Skeletal muscle cell (primary cell): ENCODE measurements around the gene ESF1.

ENCODE experiments used
- DNase-seq: peaks from one replicate; pipeline ENCODE4 v3.0.0-alpha.2; 2010; ENCODE audit warnings: low read depth
- H3K4me3 ChIP-seq: 2 replicates; pipeline ENCODE4 v1.5.1; 2011; ENCODE audit warnings: low read depth, mild to moderate bottlenecking, control low read depth, low read length, moderate library complexity

Gene ESF1, protein sequence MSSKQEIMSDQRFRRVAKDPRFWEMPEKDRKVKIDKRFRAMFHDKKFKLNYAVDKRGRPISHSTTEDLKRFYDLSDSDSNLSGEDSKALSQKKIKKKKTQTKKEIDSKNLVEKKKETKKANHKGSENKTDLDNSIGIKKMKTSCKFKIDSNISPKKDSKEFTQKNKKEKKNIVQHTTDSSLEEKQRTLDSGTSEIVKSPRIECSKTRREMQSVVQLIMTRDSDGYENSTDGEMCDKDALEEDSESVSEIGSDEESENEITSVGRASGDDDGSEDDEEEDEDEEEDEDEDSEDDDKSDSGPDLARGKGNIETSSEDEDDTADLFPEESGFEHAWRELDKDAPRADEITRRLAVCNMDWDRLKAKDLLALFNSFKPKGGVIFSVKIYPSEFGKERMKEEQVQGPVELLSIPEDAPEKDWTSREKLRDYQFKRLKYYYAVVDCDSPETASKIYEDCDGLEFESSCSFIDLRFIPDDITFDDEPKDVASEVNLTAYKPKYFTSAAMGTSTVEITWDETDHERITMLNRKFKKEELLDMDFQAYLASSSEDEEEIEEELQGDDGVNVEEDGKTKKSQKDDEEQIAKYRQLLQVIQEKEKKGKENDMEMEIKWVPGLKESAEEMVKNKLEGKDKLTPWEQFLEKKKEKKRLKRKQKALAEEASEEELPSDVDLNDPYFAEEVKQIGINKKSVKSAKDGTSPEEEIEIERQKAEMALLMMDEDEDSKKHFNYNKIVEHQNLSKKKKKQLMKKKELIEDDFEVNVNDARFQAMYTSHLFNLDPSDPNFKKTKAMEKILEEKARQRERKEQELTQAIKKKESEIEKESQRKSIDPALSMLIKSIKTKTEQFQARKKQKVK

DNA sequence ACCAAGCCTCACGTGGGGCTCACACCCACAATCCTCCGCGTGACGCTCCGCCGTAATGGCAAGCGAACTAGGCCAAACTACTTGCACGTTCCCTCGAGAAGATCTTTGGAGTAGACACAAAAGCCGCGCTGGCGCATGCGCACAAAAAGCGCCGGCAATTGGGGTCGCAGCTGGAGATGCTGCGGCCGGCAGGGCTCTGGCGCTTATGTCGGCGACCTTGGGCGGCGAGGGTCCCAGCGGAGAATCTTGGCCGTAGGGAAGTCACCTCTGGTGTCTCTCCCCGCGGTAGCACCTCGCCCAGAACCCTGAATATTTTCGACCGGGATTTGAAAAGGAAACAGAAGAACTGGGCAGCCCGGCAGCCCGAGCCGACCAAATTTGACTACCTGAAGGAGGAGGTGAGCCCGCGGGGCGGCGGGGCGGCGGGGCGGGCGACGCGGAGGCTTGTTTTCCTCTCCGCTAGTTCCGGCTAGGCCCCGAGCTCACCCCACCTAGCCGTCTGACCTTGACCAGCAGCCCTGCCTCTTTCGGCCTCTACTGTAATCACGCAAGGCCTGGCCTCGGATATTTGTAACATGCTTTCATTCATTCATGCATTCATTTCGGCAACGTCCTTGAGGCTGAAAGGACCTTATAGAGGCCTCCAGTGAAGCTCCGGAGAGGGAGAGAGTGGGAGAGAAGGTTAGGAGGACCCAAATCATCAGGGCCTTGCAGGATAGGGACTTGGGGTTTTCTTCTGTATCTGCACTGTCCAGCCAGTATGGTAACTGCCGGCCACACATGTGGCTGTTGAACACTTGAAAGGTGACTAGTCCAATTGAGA is at the start of gene ESF1, which contains the start of gene NDUFAF5:
Gene ESF1 (minus strand): TSS at position 27 of the 823 bp plus-strand sequence. CDS start 1,779 bp downstream, outside the sequence.
Gene NDUFAF5 (plus strand): TSS at position 136 of the 823 bp plus-strand sequence. CDS start 41 bp downstream, at position 177.
- peak; percentile 89 for DNase-seq
- peak within 1 kb of the TSS; percentile 98 for H3K4me3 ChIP-seq

GRCh38 chr20:13831476-13831875 is 46.8 kb upstream of the ESF1 start:
- no peak for DNase-seq
- H3K4me3 ChIP-seq, result no peak overlapping the region

GRCh38 chr20:13825465-13825864 is 40.7 kb upstream of the ESF1 start:
- no peak overlapping the region for H3K4me3 ChIP-seq
- no peak for DNase-seq

DNA sequence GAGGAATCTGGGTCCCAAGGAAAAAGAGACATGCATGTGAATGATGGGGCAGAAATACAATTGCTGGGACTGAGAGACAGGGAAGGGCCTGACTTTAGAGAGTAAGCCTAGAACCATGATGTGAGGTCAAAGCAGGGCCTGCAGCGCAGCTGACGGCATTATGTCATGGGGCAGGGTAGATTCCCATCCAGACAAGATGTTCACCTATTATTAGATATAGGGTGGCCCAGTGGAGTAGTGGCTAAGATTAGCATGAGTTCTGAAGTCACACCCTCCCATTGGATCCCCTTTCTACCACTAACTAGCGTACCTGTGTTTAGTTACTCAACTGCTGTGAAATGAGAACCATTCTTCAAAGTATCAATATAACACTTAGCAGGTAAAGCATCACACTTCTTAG is 39.7 kb upstream of the ESF1 start:
- no peak overlapping the region for H3K4me3 ChIP-seq
- DNase-seq, result no peak

DNA sequence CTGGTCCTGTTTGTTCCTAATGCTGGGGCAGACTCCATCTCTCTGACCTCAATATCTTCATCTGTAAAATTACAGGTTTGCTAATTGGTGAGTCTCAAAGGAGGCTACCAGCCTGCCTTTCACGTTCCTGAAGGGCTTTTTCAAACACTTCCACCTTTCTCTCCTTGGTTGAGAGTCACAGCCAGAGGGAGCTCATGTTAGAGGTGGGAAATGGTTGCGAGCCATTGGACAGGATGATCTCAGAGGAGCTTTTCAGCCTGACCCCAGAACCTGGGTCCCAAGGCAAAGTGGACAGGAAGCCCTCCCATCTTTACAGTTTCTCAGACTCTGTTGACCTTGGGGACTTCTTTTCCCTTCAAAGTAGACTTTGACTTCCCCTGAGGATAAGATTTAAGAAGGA is 37.7 kb upstream of the ESF1 start:
- DNase-seq, result no peak
- no peak overlapping the region for H3K4me3 ChIP-seq

DNA sequence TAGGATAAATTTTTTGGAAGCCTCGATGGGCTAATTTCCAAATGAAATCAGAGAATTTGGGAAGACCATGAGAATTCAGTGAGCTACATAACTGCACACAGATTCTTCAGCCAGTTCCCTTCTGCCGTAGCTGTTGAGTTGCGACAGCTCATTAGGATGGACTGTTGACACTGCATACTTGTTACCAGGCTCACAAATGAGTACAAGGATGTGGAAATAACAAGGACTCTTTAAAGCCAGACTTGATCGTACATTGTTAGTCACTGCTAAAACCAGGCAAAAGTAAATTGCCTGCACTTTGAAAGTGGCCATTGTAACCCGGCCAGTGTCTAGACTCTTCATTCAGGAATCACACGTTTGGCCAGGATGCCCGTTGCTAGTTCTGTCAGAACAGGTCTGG is 37.2 kb upstream of the ESF1 start:
- H3K4me3 ChIP-seq, result no peak overlapping the region
- DNase-seq, result no peak

GRCh38 chr20:13819885-13820645 is 35.3 kb upstream of the ESF1 start:
- no peak for DNase-seq
- no peak overlapping the region for H3K4me3 ChIP-seq

- no peak for DNase-seq
Measured at GRCh38 chr20:13817342-13817741, 32.6 kb upstream of the ESF1 start.

GRCh38 chr20:13816757-13817156 is 32.0 kb upstream of the ESF1 start:
- no peak for DNase-seq

More at GRCh38 chr20:13817342-13817741, 32.6 kb upstream of the ESF1 start:
- no peak overlapping the region for H3K4me3 ChIP-seq

GRCh38 chr20:13814672-13815071 is 30.0 kb upstream of the ESF1 start:
- DNase-seq, result no peak
- H3K4me3 ChIP-seq, result no peak overlapping the region

More at GRCh38 chr20:13816757-13817156, 32.0 kb upstream of the ESF1 start:
- no peak overlapping the region for H3K4me3 ChIP-seq

GRCh38 chr20:13813910-13814309 is 29.2 kb upstream of the ESF1 start:
- no peak overlapping the region for H3K4me3 ChIP-seq
- DNase-seq, result no peak

GRCh38 chr20:13810446-13810845 is 25.7 kb upstream of the ESF1 start:
- no peak overlapping the region for H3K4me3 ChIP-seq
- DNase-seq, result no peak

- H3K4me3 ChIP-seq, result no peak overlapping the region
Measured at GRCh38 chr20:13809855-13810254, 25.1 kb upstream of the ESF1 start.

DNA sequence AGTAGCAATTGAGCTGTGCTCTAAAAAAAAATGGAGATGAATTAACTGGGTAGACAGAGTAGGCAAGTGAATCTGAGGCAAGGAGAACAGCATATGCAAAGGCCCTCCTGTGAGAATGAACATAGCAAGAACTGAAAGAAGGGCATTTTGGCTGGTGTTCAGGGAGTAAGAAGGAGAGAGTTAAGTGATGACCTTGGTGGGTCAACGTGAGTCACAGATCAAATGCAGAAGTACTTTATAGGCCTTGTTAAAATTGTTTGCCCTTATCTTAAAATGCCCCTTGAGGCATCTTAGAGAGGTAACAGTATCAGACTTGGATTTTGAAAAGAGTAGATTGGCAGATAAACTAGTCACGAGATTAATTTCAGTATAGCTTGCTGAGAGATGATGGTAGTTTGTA is 24.7 kb upstream of the ESF1 start:
- H3K4me3 ChIP-seq, result no peak overlapping the region
- DNase-seq, result no peak

More at GRCh38 chr20:13809855-13810254, 25.1 kb upstream of the ESF1 start:
- no peak for DNase-seq

GRCh38 chr20:13800728-13801134 is 16.0 kb upstream of the ESF1 start:
- H3K4me3 ChIP-seq, result no peak overlapping the region
- DNase-seq, result peak; percentile 82

GRCh38 chr20:13799974-13800373 is 15.3 kb upstream of the ESF1 start:
- H3K4me3 ChIP-seq, result no peak overlapping the region
- no peak for DNase-seq

GRCh38 chr20:13799040-13799439 is 14.3 kb upstream of the ESF1 start:
- H3K4me3 ChIP-seq, result no peak overlapping the region
- no peak for DNase-seq

DNA sequence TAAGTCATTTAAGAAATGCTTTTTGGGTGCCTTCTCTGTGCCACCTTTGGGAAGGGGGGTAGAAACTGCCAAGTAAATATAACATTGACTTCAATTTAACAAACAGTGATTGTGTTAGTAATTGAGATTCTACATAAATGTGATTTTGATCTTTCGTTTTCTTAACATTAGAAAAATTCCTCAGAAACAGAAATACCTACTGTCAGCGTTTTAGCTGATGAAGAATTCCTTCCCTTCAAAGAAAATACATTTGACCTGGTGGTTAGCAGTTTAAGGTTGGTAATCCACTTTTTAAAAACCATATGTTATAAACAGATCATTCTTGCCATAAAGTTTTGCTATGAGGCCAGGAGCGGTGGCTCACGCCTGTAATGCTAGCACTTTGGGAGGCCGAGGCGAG is 9.9 kb upstream of the ESF1 start:
- no peak for DNase-seq
- H3K4me3 ChIP-seq, result no peak overlapping the region

DNA sequence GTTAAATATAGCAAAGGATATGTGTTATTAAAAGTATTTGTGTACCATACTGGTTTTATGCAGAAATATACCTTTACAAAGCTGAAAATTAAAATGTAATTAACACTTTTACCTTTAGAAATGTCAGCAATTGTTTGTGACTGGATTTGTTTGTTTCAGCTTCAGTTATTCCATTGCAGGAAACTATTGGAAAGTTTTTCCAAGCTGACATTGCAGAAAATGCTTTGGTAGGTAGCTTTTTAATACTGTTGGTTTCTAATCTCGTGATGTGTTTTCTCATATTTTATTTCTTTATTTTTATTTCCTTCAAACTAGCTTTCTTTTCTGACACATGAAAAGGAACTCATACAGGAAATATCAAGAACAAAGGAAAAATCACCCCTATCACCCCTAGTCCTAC is 8.3 kb upstream of the ESF1 start:
- no peak for DNase-seq
- no peak overlapping the region for H3K4me3 ChIP-seq
